ENCODE data around the gene SEC14L1. TPM values are rescaled to one million over a fixed set of nuclear protein-coding genes. Genes with fewer than 3 reads are reported as not detected.

Gene SEC14L1
- total RNA-seq, 1 experiment from 2014 or later: 58.6 TPM

GRCh38 chr17:77247048-77247541 lies 106.3 kb downstream of the SEC14L1 start:
- TF ChIP-seq CTCF (conservative IDR thresholded peaks at IDR 0.05): peak; percentile 99
- Mint-ChIP-seq H3K4me3 (peak overlapping the region; percentile 60 to 79), H3K9me3 (peaks cover 0 to 5% of the 10 kb centered on the region in 2 experiments; a peak in 1 of 5 replicates), H3K4me1 (peaks cover 4 to 9% of the 10 kb centered on the region in 2 experiments), H3K27ac (no peak overlapping the region), H3K27me3 (ENCODE audit: low read depth) (peaks cover 25% of the 10 kb centered on the region), H3K36me3 (ENCODE audit: insufficient read depth in 1 of 3, low read depth in 3 of 3) (no peaks in the 10 kb centered on the region)
- no peaks in the 10 kb centered on the region for H3K9me3 ChIP-seq (ENCODE audit: control insufficient read depth, low read depth, low read length)
- H4K20me1 ChIP-seq (ENCODE audit: control insufficient read depth, insufficient read depth, insufficient read length): no peaks in the 10 kb centered on the region
- no peak overlapping the region for H3K9ac ChIP-seq (ENCODE audit: extremely low read depth, insufficient read length, low read length)
- H3K27ac ChIP-seq (ENCODE audit: insufficient read length, low read depth, low read length): no peak overlapping the region
- H2BK20ac ChIP-seq (ENCODE audit: low read depth, low read length, poor library complexity, severe bottlenecking): no peak overlapping the region
- H2BK5ac ChIP-seq (ENCODE audit: insufficient read length, low read length): no peak overlapping the region
- no peak overlapping the region for H4K5ac ChIP-seq (ENCODE audit: insufficient read length, low read depth, low read length)
- no peak overlapping the region for H4K91ac ChIP-seq (ENCODE audit: insufficient read length, low read depth, low read length)
- no peak overlapping the region for H3T11ph ChIP-seq (ENCODE audit: low read length)
- H3K56ac ChIP-seq (ENCODE audit: insufficient read length, low read depth, low read length): no peak overlapping the region
- no peak overlapping the region for H3K18ac ChIP-seq (ENCODE audit: insufficient read length, low read depth, low read length)
- no peak overlapping the region for H3K14ac ChIP-seq (ENCODE audit: insufficient read depth, low read length)
- no peak overlapping the region for H3K23ac ChIP-seq (ENCODE audit: insufficient read length, low read depth, low read length)
- no peak overlapping the region for H4K8ac ChIP-seq (replicated peaks; ENCODE audit: insufficient read length, low read depth, low read length)
- peak; percentile 93 for DNase-seq
- WGBS (ENCODE audit: extremely low coverage, insufficient read length, low lambda C conversion rate): no CpG with 5 or more reads among the region's 51 CpGs
- no peaks in the 10 kb centered on the region; the same call in 1 of the 2 replicates for H3K27me3 ChIP-seq (ENCODE audit: insufficient read depth, low read length)
- no peaks in the 10 kb centered on the region for H3K79me1 ChIP-seq (ENCODE audit: insufficient read depth, low read depth, low read length, poor library complexity, severe bottlenecking)
- H3K79me2 ChIP-seq (ENCODE audit: insufficient read depth, low read length): no peaks in the 10 kb centered on the region
- H2AFZ ChIP-seq (ENCODE audit: low read length): no peak overlapping the region
- no peak overlapping the region for H3K4ac ChIP-seq (ENCODE audit: low read depth, low read length)
- no peak overlapping the region for H2BK15ac ChIP-seq (ENCODE audit: low read depth, low read length)
- H3K4me1 ChIP-seq (ENCODE audit: insufficient read depth, low read length): no peaks in the 10 kb centered on the region
- no peak overlapping the region for H2AK5ac ChIP-seq (ENCODE audit: insufficient read length, low read length)
- H2BK120ac ChIP-seq (ENCODE audit: low read depth, low read length, poor library complexity, severe bottlenecking): no peak overlapping the region
- peak overlapping the region; percentile 20 for H3K4me2 ChIP-seq (ENCODE audit: insufficient read depth, insufficient read length, low read length)
- H3K23me2 ChIP-seq (ENCODE audit: insufficient read length, low read depth, low read length, poor library complexity, severe bottlenecking): peaks cover 3% of the 10 kb centered on the region
- H2BK12ac ChIP-seq (ENCODE audit: insufficient read length, low read depth, low read length): no peak overlapping the region
